ENCODE measurements around the gene ABCD4.

The ABCD4 gene

GRCh38 chr14:74275241-74275841, 27.4 kb downstream of the ABCD4 start (continued):
- TF ChIP-seq POU6F1 (CRISPR knock-in tag; IDR thresholded peaks at IDR 0.05; ENCODE audit: borderline replicate concordance, low read depth) = no peak
- TF ChIP-seq ZNF70 (CRISPR knock-in tag; IDR thresholded peaks at IDR 0.05) = no peak
- no peak for TF ChIP-seq CSRNP3 (CRISPR knock-in tag; IDR thresholded peaks at IDR 0.05)
- no peak for TF ChIP-seq SNAI2 (CRISPR knock-in tag; IDR thresholded peaks at IDR 0.05)

GRCh38 chr14:74271365-74271764, 31.4 kb downstream of the ABCD4 start:
- ATAC-seq = no peak
- TF ChIP-seq PATZ1 (CRISPR knock-in tag; IDR thresholded peaks at IDR 0.05; ENCODE audit: borderline replicate concordance) (no peak), CSRNP3 (CRISPR knock-in tag; IDR thresholded peaks at IDR 0.05) (no peak), ZFP30 (CRISPR knock-in tag; IDR thresholded peaks at IDR 0.05) (no peak), PPARA (CRISPR knock-in tag; IDR thresholded peaks at IDR 0.05; ENCODE audit: borderline replicate concordance) (no peak), ISL1 (CRISPR knock-in tag; IDR thresholded peaks at IDR 0.05) (no peak)

- ATAC-seq = peak; percentile 64
Measured at GRCh38 chr14:74270382-74271177, 32.2 kb downstream of the ABCD4 start.

- no peak; the same call in 2 of the 3 replicates for ATAC-seq
Measured at GRCh38 chr14:74267588-74267987, 35.1 kb downstream of the ABCD4 start.

More at GRCh38 chr14:74267588-74267987, 35.1 kb downstream of the ABCD4 start:
- TF ChIP-seq ZNF8 (CRISPR knock-in tag; IDR thresholded peaks at IDR 0.05) = no peak
- TF ChIP-seq ZFP3 (CRISPR knock-in tag; IDR thresholded peaks at IDR 0.05) = no peak
- no peak for TF ChIP-seq ARNTL (CRISPR knock-in tag; IDR thresholded peaks at IDR 0.05; ENCODE audit: borderline replicate concordance, low read depth)
- TF ChIP-seq GLIS3 (CRISPR knock-in tag; IDR thresholded peaks at IDR 0.05) = no peak
- no peak for TF ChIP-seq ZNF70 (CRISPR knock-in tag; IDR thresholded peaks at IDR 0.05)
- no peak for TF ChIP-seq TOX (CRISPR knock-in tag; IDR thresholded peaks at IDR 0.05; ENCODE audit: borderline replicate concordance)
- no peak for TF ChIP-seq ZFP30 (CRISPR knock-in tag; IDR thresholded peaks at IDR 0.05)
- no peak for TF ChIP-seq CREB5 (CRISPR knock-in tag; IDR thresholded peaks at IDR 0.05; ENCODE audit: low read depth)
- TF ChIP-seq PPARA (CRISPR knock-in tag; IDR thresholded peaks at IDR 0.05; ENCODE audit: borderline replicate concordance) = no peak
- no peak for TF ChIP-seq ZC3H10 (CRISPR knock-in tag; IDR thresholded peaks at IDR 0.05)
- no peak for TF ChIP-seq POU6F1 (CRISPR knock-in tag; IDR thresholded peaks at IDR 0.05; ENCODE audit: borderline replicate concordance, low read depth)
- TF ChIP-seq PATZ1 (CRISPR knock-in tag; IDR thresholded peaks at IDR 0.05; ENCODE audit: borderline replicate concordance) = no peak

All from SK-N-SH treated with all-trans-retinoic acid at 6 μM for 48 hours (cell line).